Pulmonary artery endothelial cell (primary cell): Measurements from ENCODE around the gene AURKAIP1. TPM values are rescaled to one million over a fixed set of nuclear protein-coding genes. Genes with fewer than 3 reads are reported as not detected.

Experiments used
- DNase-seq: peaks from one replicate; pipeline ENCODE4 v3.0.0-alpha.2; 2011; ENCODE audit warnings: low read depth, low spot score
- total RNA-seq: library from RNA; depleted of rRNA; stranded (reverse); fragments of >200 nt; gene quantifications from 2 replicates; pipeline ENCODE4 v1.2.3, GENCODE V29; 2014

Gene AURKAIP1
- total RNA-seq, 1 donor from 2014 or later: 129 TPM

DNA sequence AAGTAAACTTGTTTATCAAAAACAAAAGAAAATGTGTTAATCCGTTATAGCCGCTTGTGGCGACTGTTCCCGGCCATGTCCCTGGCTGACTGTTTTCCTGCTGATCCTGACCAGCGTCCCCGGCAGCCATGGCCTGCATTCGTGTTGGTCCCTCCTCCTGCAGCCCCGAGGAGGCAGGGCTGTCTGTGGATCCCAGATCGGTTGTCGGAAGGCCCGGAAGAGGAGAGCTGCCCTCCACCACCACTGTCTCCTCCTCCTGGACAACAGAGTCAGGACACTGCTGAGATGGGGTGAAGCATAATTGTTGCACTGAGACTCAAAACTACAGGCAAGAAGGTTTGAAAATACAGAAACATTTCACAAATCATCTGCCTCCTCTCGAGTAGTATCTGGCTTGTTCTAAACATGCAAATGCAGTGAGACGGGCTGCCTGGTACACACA, 13.0 kb downstream of the AURKAIP1 start:
- DNase-seq: no peak

- no peak for DNase-seq
These were observed 13.6 kb downstream of the AURKAIP1 start for GRCh38 chr1:1361233-1361981.

GRCh38 chr1:1360506-1361169, 14.4 kb downstream of the AURKAIP1 start:
- DNase-seq: no peak

DNA sequence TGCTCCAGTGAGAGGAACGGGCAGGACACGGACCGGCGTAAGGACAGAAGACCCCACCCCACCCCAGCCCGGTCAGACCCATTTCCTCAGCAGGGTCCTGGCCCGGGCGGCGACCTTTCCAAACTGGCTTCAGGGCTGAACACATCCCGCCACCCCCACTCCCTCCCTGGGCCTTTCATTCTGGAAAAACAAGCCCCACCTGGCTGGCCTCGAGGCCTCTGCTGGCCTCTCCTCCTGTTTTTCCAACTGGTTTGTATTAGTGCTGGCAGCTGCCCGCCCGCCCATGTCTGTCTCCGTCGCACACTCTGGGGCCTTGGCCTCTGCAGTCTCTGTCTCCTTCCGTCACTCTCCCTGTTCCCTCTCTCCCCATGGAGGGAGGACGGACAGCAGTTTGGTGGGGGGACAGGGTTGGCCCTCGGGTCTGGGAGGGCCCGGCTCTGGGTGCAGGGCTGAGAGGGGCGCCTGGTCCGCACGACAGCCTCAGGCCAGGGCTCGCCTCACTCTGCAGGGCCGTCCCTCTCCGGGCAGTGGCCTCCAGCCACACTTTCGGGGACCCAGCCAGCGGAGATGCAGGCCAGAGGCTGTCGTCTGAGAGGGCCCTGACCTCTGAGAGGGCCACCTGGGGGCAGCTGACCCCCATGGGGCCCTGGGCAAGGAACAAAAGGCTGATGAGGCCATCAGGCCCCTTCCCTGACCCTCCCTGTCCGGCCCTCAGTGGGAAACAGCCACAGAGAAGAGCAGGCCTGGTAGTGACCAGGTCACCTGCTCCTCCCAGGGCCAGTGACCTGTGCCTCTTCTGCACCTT, 15.1 kb downstream of the AURKAIP1 start:
- no peak for DNase-seq

GRCh38 chr1:1359308-1359663, 15.7 kb downstream of the AURKAIP1 start:
- no peak for DNase-seq

DNA sequence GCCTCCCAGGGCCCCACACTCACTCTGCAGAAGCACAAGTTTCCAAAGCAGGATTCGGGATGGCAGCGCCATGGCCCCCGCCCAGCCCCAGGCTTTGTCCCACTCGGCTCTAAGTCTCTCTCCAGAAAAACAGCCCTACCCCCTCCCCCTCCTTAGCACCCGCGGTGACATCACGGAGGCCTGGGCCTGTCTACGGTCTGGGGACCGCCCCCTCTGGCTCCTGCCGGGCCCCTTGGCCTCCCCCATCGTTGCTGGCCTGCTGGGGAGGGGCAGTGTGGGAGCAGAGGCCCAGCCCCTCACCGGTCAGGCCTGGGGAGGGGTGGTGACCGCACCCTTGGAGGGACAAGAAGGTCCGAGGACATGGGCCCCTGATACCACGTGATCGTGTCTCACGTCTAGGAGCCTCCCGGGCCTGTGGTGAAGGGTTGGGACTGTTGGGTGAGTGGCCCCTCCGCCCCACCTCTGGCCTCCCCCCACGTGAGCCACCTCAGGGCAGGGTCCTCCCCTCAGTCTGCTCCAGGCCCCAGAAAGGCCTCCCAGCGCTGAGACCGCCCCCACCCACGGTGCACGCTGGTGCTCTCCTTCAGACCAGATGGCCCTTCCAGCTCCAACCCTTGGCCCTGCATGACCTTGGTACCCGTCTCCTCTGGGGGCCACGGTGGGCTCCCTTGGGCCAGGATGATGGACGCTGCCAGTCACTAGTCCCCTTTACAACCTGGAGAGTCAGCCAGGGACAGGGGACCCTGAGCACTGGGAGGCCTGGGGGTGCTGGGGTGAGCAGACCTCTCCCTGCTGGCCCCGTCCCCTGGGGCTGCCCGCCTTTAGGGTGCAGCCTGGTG, 16.4 kb downstream of the AURKAIP1 start, which contains the start of gene MXRA8:
Gene MXRA8, minus strand, starts transcription at position 123 of the 839 bp plus-strand sequence. Its CDS starts 51 bp downstream, at position 72.
- no peak for DNase-seq

DNA sequence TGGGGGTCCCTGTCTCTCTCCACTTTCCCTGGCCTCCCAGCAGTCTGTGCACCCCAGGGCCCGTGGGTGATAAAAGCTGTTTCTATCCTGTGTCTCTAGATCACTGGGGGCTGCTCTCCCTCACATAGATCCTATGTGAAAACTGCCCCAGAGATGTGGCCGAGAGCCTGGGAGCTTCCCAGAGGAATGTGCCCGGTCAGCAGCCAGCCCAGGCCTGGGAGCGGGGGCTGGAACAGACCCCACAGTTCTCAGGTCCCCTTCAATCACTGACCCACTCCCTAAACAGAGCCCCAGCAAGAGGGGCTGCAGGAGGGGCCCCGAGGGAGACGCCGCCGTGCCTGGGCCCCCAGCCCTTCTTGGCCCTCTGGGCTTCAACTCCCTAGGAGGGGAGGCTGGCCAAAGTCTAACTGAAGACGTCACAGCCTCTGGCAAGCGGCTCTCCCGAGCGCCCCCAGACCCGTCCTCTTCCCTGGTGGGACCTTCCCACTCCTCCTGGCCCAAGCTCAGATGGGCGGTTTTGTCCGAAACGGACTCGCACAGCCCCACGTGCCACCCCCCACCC, 17.1 kb downstream of the AURKAIP1 start:
- DNase-seq: no peak

DNA sequence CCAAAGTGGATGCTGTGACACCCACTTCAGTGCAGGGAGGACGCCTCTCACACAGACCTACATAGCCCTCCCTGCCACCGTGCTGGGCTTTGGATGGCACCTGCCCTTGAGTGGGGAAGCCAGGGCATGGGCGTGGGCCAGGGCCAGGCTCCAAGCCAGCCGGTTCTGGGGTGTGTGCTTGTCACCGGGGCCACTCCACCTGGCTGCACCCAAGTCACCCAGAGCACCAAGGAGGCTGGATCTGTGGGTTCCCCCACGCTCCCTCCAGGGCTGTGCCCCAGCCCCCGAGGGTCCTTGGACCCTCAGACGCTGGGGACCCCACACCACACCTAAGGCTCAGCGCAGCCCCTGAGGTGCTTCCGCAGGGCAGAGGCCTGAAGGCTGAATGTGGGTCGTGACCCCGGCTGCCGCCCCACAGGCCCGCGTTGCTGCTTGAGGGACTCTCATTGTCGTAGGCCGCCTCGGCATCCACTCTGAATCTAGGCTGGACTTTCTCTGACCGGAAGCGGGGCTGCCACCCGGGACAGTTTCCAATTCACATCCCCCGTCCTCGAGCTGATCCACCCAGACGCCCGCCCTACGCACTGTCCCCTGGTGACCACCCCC, 18.1 kb downstream of the AURKAIP1 start:
- no peak for DNase-seq

- no peak for DNase-seq
These were observed 18.7 kb downstream of the AURKAIP1 start for GRCh38 chr1:1356166-1356795.

DNA sequence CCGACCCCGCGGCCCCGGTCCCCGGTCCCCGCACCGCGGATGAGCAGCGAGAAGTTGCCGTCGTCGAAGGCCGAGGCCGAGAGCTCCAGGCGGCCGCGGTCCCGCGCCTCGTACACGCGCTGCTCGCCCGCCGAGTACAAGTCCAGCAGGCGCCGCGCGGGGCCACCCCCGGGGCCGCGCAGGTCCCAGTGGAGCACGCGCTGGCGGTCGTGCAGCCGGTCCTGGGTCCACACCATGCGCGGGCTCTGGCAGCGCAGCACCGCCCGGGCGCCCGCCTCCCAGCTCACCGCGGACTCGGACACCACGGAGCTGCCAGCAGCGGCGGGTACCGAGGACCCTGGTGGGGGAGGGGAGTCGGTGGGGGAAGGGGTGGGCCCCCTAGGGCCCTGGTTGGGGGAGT, 19.6 kb downstream of the AURKAIP1 start:
- DNase-seq: no peak

DNA sequence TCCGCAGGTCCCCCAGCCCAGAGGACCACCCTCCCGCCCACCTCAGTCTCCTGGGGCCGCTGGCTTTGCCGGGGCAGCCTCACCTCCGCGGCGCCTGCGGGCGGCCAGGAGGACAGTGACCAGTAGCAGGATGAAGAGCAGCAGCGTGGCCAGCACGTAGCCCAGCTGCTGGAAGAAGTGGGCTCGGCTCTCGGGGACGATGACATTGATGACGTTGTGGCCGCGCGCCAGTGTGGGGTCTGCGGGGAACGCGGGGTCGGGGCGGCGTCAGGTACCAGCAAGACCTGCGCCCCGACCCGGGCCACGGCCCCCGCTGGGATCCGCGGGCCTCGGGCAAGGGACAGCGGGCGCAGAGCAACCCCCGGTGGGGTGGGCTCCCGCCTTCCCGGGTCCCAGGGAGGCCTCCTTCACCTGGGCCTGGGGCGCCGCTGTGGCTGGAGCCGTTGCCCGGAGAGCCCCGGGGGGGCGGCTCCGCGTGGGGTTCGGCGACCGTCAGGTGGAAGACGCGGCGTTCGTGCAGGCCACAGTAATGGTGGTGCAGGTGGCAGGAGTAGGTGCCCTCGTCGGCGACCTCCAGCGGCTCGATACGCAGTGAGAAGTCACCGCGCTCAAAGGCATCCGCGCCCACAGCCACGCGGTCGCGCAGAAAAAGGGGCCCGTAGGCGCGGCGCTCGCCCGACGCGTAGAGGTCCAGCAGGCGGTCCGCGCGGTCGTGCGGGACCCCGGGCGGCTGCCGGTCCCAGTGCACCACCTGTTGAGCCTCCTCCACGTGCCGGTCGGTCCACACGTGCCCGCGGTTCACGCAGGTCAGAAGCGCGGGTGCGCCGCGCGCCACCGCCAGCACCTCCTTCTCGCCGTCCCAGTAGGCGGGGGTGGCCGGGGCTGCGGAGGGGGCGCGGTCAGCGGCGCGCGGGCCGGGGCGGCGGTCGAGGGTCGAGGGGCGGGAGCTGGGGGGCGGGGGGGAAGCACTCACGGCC, 20.4 kb downstream of the AURKAIP1 start:
- no peak for DNase-seq

DNA sequence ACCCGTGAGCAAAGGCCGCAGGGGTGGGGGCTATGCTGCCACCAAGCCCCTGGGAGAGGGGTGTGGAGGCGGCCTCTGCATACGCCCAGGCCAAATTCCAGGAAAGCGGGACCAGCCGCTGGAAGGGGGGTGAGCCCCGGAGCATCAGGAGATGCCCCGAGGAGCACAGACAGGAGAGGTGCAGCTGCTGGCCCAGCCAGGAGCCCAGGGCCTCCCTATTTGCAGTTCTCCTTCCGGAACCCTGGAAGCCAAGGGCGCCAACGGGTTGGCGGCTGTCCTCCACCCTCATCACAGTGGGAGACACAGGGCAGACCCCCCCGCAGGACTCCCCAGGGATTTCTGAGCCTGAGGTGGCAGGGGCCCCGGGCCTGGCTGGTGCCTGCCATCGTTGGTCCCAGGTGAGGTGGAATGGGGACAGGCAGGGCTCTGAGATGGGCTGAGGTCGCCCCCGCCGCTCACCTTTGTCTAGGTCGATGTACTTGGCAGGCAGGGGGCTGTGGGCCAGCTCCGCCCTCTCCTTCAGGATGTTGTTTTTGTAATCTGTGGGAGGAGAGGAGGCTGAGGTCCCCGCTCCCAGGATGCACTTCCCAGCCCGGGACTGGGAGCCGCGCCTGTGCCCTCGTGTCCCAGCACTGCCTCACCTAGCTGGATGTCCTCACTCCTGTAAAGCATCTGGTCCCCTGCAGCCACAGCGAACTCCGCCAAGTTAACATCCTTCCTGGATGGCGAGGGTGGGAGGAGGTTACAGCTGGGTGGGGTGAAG, 21.4 kb downstream of the AURKAIP1 start:
- no peak for DNase-seq

- DNase-seq: no peak
These were observed 22.1 kb downstream of the AURKAIP1 start for GRCh38 chr1:1352786-1353388.

DNA sequence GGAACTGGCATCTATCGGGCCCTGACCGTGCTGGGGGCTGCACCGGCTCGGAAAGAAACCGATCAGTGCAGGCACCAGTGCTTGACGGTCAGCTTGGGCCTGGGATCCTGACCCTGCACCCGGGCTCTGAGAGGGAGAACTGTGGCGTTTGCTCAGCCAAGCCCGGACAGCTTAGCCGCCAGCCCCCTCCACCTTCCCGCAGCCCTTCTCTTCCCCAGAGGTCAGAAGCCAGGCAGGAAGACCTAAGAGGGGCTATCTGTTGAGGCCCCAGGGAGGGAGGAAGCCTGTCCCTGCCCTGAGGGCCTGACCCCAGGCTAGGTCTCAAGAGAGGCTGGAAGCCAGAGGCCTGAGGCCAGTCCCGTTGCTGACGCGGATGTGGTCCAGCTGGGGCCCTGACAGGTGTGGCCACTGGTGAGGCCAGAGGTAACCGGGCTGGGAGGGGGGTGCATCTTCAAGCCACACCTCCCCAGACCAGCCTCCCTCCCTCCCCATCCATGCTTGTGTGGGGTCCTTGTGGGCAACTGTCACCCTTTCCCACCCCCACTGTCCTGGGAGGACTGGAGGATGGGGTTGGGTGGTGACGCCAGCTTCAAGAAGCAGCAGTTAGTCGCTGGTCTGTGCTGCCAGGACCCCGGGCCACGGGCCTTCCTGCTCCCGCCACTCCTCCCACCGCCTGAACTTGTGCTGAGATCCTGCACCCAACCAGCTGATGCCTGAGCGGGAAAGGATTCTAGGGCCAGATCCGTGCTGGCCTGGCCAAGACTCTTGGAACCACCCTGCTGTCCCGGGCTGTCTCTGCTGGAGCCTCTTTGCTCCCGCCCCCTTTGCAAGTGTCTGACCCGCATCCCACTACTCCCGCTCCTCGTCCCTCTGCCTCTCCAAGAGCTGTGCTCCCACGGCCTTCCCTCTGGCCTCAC, 23.2 kb downstream of the AURKAIP1 start:
- DNase-seq: no peak

- DNase-seq: no peak
These were observed 25.6 kb downstream of the AURKAIP1 start, which contains the start of gene DVL1 for GRCh38 chr1:1349256-1350012. TSS of gene DVL1 (minus strand) at chr1:1349418. CDS start at chr1:1349065, 353 bp downstream.
